ENCODE data around the gene PPARA.

The PPARA gene

GRCh38 chr22:46278656-46279645, 128.6 kb downstream of the PPARA start:
- Histone ChIP-seq H3K27ac (ENCODE audit: low read depth, low read length, severe bottlenecking) (no peak overlapping the region), H3K4me1 (ENCODE audit: control insufficient read depth, insufficient read depth, low read length, poor library complexity, severe bottlenecking) (no peaks in the 10 kb centered on the region), H3K36me3 (ENCODE audit: control insufficient read depth, insufficient read depth, low read length) (peaks cover 86% of the 10 kb centered on the region), H3K4me3 (ENCODE audit: extremely low read depth, insufficient read depth, low read length, poor library complexity, severe bottlenecking) (no peak overlapping the region), H3K9me3 (ENCODE audit: control insufficient read depth, low read length) (no peaks in the 10 kb centered on the region)
- WGBS, 2 experiments (ENCODE audit: insufficient coverage in 2 of 2) = 92 to 93% methylated on average over 12 to 22 of the region's 22 CpGs

- 95 to 97% methylated on average over 8 to 9 of the region's 12 CpGs for WGBS, 2 experiments (ENCODE audit: insufficient coverage in 2 of 2)
- H3K27ac ChIP-seq (ENCODE audit: low read depth, low read length, severe bottlenecking) = no peak overlapping the region
- peaks cover 86% of the 10 kb centered on the region for H3K36me3 ChIP-seq (ENCODE audit: control insufficient read depth, insufficient read depth, low read length)
- no peaks in the 10 kb centered on the region for H3K4me1 ChIP-seq (ENCODE audit: control insufficient read depth, insufficient read depth, low read length, poor library complexity, severe bottlenecking)
- no peaks in the 10 kb centered on the region for H3K9me3 ChIP-seq (ENCODE audit: control insufficient read depth, low read length)
- H3K4me3 ChIP-seq (ENCODE audit: extremely low read depth, insufficient read depth, low read length, poor library complexity, severe bottlenecking) = no peak overlapping the region
These were observed 129.9 kb downstream of the PPARA start for GRCh38 chr22:46280063-46280817.

GRCh38 chr22:46280999-46281623, 130.8 kb downstream of the PPARA start:
- H3K36me3 ChIP-seq (ENCODE audit: control insufficient read depth, insufficient read depth, low read length) = peaks cover 83% of the 10 kb centered on the region
- H3K4me3 ChIP-seq (ENCODE audit: extremely low read depth, insufficient read depth, low read length, poor library complexity, severe bottlenecking) = no peak overlapping the region
- H3K9me3 ChIP-seq (ENCODE audit: control insufficient read depth, low read length) = no peaks in the 10 kb centered on the region
- WGBS, 2 experiments (ENCODE audit: insufficient coverage in 2 of 2) = 80 to 86% methylated on average over 18 to 19 of the region's 19 CpGs
- H3K27ac ChIP-seq (ENCODE audit: low read depth, low read length, severe bottlenecking) = no peak overlapping the region
- H3K4me1 ChIP-seq (ENCODE audit: control insufficient read depth, insufficient read depth, low read length, poor library complexity, severe bottlenecking) = no peaks in the 10 kb centered on the region

GRCh38 chr22:46281866-46282678, 131.7 kb downstream of the PPARA start:
- WGBS, 2 experiments (ENCODE audit: insufficient coverage in 2 of 2) = 92 to 96% methylated on average over 9 to 12 of the region's 13 CpGs
- H3K27ac ChIP-seq (ENCODE audit: low read depth, low read length, severe bottlenecking) = no peak overlapping the region
- H3K4me1 ChIP-seq (ENCODE audit: control insufficient read depth, insufficient read depth, low read length, poor library complexity, severe bottlenecking) = no peaks in the 10 kb centered on the region
- H3K4me3 ChIP-seq (ENCODE audit: extremely low read depth, insufficient read depth, low read length, poor library complexity, severe bottlenecking) = no peak overlapping the region
- H3K9me3 ChIP-seq (ENCODE audit: control insufficient read depth, low read length) = no peaks in the 10 kb centered on the region
- H3K36me3 ChIP-seq (ENCODE audit: control insufficient read depth, insufficient read depth, low read length) = peaks cover 84% of the 10 kb centered on the region

GRCh38 chr22:46286006-46286405, 135.7 kb downstream of the PPARA start:
- Histone ChIP-seq H3K4me1 (ENCODE audit: control insufficient read depth, insufficient read depth, low read length, poor library complexity, severe bottlenecking) (no peaks in the 10 kb centered on the region), H3K36me3 (ENCODE audit: control insufficient read depth, insufficient read depth, low read length) (peaks cover 58% of the 10 kb centered on the region), H3K4me3 (ENCODE audit: extremely low read depth, insufficient read depth, low read length, poor library complexity, severe bottlenecking) (no peak overlapping the region), H3K27ac (ENCODE audit: low read depth, low read length, severe bottlenecking) (no peak overlapping the region), H3K9me3 (ENCODE audit: control insufficient read depth, low read length) (no peaks in the 10 kb centered on the region)
- WGBS, 2 experiments (ENCODE audit: insufficient coverage in 2 of 2) = 86 to 100% methylated on average over 3 of the region's 3 CpGs

GRCh38 chr22:46286941-46287872, 136.9 kb downstream of the PPARA start:
- Histone ChIP-seq H3K4me3 (ENCODE audit: extremely low read depth, insufficient read depth, low read length, poor library complexity, severe bottlenecking) (no peak overlapping the region), H3K27ac (ENCODE audit: low read depth, low read length, severe bottlenecking) (no peak overlapping the region), H3K9me3 (ENCODE audit: control insufficient read depth, low read length) (no peaks in the 10 kb centered on the region), H3K36me3 (ENCODE audit: control insufficient read depth, insufficient read depth, low read length) (peaks cover 54% of the 10 kb centered on the region), H3K4me1 (ENCODE audit: control insufficient read depth, insufficient read depth, low read length, poor library complexity, severe bottlenecking) (no peaks in the 10 kb centered on the region)
- WGBS, 2 experiments (ENCODE audit: insufficient coverage in 2 of 2) = 93 to 95% methylated on average over 13 to 15 of the region's 15 CpGs

GRCh38 chr22:46287873-46288751, 137.8 kb downstream of the PPARA start:
- Histone ChIP-seq H3K4me1 (ENCODE audit: control insufficient read depth, insufficient read depth, low read length, poor library complexity, severe bottlenecking) (peaks cover 1% of the 10 kb centered on the region), H3K27ac (ENCODE audit: low read depth, low read length, severe bottlenecking) (no peak overlapping the region), H3K9me3 (ENCODE audit: control insufficient read depth, low read length) (no peaks in the 10 kb centered on the region), H3K4me3 (ENCODE audit: extremely low read depth, insufficient read depth, low read length, poor library complexity, severe bottlenecking) (no peak overlapping the region), H3K36me3 (ENCODE audit: control insufficient read depth, insufficient read depth, low read length) (peaks cover 54% of the 10 kb centered on the region)
- WGBS, 2 experiments (ENCODE audit: insufficient coverage in 2 of 2) = 92% methylated on average over 19 to 24 of the region's 24 CpGs

- peaks cover 4% of the 10 kb centered on the region for H3K4me1 ChIP-seq (ENCODE audit: control insufficient read depth, insufficient read depth, low read length, poor library complexity, severe bottlenecking)
- H3K27ac ChIP-seq (ENCODE audit: low read depth, low read length, severe bottlenecking) = no peak overlapping the region
- no peaks in the 10 kb centered on the region for H3K9me3 ChIP-seq (ENCODE audit: control insufficient read depth, low read length)
- H3K4me3 ChIP-seq (ENCODE audit: extremely low read depth, insufficient read depth, low read length, poor library complexity, severe bottlenecking) = no peak overlapping the region
- peaks cover 51% of the 10 kb centered on the region for H3K36me3 ChIP-seq (ENCODE audit: control insufficient read depth, insufficient read depth, low read length)
- 92 to 94% methylated on average over 6 to 7 of the region's 7 CpGs for WGBS, 2 experiments (ENCODE audit: insufficient coverage in 2 of 2)
These were observed 138.5 kb downstream of the PPARA start for GRCh38 chr22:46288846-46289243.
